ENCODE results near the gene TMEM121.
A peak's percentile ranks its signal among the peaks of the same experiment; 100 is the strongest.

Gene TMEM121

DNA sequence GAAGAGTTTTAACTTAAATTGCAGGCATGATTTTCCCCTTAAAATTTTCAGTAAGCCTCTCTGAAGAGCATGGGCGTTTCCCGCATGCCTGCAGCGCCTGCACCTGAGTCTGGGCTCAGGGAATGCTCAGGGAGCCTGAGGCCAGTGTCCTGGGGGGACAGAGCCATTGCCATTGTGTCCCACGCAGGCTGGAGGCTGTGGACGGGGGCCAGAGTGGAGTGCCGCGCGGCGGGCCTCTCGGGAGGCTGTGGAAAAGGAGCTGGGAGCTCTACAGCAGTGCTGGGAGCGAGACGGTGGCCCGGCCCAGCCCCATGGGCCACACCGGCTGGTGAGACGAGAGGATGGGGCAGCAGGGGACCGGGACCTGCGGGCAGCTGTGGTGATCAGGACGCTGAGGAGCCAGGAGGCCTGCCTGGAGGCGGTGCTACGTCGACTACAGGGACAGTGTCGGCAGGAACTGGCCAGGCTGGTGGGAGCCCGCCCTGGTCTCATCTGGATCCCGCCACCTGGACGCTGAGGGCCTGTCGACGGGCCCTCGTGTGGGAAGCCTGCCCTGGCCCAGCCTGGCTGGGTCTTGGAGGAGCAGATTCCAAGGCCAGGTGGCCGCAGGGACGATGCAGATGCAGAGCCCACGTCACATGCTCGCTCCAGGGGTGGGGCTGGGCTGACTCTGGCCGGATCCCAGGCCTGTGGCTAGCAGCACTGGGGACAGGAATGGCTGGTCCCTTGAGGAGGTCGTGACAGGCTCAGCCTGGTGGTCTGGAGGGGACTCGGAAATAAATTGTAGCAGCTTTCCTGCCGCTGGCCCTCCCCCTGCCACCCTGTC lies 27.7 kb upstream of the TMEM121 start:
- peak; percentile 76 for DNase-seq (ENCODE audit: low read depth, low spot score)

DNA sequence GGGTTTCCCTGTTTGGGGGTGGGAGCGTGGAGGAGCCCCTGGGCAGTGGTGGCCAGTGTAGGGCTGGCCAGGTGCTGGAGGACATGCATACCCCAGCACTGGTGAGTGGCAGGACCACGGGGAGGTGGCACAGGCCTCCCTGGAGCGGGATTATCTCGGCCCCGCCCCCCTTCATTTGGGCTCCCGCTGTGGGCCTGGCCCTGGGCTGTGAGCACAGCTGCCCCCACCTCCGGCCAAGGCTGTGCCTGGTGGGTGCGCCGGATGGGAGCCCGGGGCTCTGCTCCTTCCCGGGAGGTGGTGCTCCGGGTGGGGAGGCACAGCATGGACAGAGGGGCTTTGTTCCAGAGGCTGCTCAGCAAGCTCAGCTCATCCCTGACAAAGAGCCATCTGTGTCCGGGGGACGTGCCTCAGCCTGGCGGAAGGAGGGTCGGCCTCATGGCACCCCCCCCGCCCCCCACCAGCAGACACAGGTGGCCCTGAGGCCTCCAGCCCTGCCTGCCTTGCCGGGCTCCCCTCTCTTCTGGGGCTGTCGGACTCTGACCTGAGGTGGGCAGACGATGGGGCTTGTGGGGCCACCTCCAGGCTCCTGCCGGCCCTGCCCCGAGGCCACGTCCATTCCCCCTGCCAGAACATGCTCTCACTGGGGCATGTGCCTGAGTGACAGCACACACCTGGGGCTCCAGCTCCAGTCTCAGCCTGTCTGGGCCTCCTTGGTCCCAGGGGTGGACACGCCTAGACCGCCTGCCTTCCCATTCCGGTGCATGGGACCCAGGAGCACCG lies 26.9 kb upstream of the TMEM121 start:
- DNase-seq (ENCODE audit: low read depth, low spot score): peak; percentile 49

DNA sequence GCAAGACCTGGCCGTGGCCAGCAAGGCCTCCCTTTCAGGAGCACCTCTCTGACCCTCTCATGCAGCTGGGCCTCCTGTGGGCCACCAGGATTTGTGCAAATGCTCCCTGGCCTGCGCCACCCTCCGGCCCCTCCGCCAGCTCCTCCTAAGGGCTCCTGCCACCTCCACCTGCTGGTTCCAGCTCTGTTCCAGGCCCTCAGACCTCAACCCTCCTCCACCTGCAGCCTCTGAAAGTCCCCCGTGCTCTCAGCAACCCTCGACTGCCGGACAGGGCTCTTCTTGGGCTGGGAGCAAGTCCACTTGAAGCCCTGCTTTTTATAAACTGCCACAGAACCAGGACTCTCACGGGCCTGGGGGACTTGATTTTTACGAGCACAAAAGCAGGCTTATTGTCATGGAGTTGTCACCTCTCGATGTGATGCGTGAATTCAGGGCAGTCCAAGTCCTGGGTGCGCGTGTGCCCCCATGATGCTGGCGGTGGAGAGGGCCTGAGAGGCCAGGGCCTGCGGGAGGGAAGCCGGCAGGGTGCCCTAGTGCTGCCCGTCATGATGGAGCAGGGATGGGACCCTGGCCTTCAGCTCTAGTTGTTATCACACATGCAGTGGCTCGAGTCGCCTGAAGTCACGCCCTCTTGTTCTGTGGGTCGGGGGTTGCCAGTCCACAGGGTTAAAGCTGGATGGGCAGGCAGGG lies 26.2 kb upstream of the TMEM121 start:
- no peak for DNase-seq (ENCODE audit: low read depth, low spot score)

DNA sequence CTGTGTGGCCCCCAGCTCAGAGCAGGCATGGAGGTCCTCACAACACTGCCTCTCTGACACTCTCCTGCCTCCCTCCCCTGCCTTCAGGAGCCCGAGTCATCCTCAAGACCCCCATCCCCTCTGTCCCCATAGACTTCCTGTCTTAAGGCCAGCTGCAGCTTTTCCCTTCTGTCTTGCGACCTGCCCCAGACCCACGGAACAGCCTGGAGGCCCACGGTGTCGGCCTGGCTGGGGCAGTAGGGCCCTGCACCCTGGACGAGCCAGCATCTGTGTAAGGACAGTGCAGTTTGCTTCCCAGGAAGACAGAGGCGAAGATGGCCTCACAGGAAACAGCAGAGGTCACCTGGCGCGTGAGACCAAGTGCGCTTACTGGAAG lies 25.7 kb upstream of the TMEM121 start:
- no peak for DNase-seq (ENCODE audit: low read depth, low spot score)

DNA sequence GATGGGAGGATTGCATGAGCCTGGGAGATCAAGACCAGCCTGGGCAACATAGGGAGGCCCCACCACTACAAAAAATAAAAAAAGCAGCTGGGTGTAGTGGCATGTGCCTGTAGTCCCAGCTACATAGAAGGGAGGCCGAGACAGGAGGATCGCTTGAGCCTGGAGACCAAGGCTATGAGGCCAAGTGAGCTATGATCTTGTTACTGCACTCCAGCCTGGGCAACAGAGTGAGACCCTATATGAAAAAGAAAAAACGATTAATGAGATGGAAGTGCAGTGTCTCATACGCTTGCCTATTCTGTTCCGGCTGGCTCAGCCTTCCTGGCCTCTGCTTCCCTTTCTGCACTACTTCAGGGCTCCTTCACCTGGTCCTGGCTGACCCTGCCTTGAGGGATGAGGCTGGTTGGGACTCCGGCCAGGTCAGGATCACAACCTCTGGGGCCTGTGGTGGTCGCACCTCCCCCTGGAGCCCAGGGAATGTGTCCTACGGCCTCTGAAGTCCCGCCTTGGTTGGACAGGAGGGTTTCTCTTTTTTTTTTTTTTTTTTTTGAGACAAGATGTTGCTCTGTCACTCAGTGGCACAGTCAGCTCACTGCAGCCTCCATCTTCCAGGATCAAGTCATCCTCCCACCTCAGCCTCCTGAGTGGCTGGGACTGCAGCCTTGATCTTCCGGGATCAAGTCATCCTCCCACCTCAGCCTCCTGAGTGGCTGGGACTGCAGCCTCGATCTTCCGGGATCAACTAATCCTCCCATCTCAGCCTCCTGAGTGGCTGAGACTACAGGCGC lies 24.7 kb upstream of the TMEM121 start:
- no peak for DNase-seq (ENCODE audit: low read depth, low spot score)

DNA sequence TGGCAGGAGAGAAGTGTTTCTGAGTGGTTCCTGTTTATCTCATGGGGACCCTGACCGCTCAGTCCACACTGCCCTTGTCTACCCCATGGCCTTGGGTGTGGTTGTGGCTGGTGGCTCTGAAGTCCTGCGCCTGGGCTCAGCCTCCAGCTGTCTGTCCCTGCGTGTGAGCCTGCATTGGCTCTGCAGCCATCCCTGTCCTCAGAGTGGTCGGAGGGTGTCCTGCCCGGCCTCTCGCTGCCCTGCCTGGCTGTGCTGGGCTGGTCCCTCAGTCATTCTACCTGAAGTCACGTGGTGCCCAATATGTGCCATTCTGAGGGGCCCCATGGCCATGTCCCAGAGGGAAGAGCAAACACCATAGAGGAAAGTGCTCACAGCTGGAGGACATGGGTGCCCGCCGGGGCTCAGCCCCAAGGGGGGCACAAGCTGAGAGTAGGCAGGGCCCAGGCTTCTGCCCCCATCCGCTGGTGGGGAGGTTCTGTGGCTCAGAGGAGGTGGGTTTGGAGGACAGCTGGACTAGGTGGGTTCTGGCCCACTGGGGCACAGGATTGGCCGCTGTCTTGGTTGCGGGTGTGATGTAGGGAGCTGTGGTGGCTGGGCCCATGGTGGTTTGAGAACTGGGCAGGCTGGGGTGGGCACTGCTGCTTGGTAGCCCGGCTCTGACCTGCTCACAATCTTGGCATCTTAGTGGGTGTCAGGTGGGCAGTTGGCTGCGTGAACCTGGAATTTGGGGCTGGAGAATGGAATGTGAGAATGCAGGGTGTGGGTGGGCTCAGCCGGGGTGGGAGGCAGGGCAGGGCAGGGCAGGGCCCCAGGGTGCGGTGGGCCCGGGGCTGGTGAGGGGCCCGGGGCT lies 23.7 kb upstream of the TMEM121 start:
- DNase-seq (ENCODE audit: low read depth, low spot score): no peak

DNA sequence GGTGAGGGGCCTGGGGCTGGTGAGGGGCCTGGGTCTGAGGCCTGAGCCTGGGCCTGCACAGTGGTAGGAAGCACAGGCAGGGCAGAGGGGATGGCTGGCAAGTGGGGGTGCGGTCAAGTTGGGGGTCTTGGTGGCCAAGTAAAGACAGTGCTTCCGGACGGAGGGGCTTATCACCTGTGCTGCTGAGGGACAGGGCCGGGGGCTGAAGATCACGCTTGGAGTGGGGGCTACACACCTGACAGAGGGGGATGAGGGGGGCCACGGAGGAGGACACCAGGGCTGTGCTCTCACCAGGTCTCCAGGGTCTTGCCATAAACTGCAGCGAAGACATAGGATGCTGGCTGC lies 23.1 kb upstream of the TMEM121 start:
- no peak for DNase-seq (ENCODE audit: low read depth, low spot score)

DNA sequence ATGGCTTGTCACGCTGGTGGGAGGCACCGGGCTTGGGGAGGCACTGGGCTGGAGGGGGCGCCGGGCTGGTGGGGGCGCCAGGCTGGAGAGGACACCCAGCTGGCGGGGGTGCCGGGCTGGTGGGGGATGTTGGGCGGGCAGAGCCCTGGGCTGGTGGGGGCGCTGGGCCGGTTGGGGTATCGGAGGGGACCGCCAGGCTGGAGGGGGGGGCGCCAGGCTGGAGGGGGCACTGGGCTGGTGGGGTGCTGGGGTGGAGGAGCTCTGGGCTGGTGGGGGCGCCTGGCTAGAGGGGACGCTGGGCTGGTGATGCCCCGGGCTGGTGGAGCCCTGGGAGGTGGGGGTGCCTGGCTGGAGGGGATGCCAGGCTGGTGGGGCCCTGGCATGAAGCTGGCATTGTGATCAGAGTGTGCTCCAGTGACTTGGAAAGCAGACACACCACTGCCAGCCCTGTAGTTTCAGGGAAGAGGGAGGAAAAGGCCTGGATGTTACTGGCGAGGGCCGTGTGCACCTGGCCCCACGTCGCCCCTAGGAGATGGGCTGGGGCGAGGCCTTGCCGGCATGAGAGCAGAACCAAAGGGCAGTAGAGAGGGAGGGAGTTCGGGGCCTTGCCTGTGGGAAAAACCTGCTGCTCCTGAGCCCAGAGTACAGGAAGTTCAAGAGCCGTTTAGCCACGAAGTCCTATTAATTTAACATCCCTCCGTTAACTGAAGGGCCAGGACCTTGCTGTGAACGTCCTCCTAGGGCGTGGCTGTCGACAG lies 22.3 kb upstream of the TMEM121 start:
- DNase-seq (ENCODE audit: low read depth, low spot score): no peak

DNA sequence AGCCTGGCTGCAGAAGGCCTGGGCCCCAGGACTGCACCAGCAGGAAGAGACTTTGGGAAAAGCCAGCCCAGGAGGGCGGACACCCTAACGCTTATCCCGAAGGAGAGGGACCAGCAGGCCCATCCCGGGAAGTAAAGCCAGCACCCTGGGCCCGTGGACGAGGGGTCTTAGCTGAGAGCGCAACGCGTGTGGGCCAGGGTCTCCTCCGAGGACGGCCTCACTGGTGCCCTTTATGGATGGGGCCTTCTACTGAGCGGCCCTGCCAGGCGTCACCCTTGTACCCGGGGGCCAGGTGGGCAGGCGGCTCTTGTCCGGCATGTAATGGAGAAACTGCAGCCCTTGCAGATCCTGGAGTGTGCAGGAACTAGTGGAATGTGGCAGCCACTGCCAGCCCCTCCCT lies 21.3 kb upstream of the TMEM121 start:
- no peak for DNase-seq (ENCODE audit: low read depth, low spot score)

DNA sequence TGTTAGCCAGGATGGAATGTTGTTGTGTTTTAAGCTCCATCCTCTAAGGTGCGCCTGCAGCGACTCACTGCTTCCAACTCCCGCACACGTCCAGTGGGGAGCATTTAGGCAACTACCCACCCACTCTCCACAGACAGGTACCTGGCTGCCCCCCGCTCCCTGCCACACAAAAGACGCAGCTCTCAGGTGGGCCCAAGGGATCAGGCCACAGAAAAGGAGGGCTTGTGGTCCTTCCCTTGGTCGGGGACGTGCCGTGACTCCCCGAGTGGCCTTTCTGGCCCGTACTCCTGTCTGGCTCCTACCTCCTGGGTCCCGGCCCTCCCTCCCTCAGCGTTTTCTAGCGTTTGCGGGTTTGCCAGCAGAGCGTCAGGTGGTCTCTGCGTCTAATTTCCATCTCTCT lies 19.1 kb upstream of the TMEM121 start:
- DNase-seq (ENCODE audit: low read depth, low spot score): no peak

DNA sequence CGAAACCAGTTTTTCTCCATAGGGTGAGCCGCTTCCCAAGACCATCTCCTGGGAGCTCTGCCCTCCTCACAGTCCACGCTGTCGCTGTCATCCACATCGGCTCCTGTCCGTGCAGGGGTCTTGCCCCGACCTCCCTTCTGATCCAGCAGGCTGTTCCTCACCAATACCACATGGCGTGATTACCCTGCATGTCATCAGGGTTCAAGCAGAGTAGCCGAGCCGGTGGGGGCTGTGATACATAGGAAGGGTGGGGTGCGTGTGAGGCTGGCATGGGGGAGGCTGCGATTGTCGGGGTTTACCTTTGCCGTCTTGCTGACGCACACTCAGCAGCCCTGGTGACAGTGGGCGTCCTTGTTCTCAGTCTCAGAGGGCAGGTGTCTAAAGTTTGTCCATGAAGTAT lies 18.3 kb upstream of the TMEM121 start:
- DNase-seq (ENCODE audit: low read depth, low spot score): no peak

DNA sequence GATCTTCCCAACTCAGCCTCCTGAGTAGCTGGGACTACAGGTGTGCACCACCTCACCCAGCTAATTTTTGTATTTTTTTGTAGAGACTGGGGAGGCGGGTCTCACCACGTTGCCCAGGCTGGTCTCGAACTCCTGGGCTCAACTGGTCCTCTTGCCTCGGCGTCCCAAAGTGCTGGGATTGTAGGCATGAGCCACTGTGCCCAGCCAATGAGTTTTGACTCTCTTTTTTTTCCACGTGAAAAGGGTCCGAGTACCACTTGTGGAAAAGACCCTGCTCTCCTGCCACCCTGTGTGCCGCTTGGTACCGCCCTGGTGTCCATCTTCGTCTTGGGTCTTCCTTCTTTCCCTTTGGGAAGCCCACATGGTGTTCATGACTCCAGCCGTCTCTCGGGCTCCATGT lies 17.8 kb upstream of the TMEM121 start:
- no peak for DNase-seq (ENCODE audit: low read depth, low spot score)

DNA sequence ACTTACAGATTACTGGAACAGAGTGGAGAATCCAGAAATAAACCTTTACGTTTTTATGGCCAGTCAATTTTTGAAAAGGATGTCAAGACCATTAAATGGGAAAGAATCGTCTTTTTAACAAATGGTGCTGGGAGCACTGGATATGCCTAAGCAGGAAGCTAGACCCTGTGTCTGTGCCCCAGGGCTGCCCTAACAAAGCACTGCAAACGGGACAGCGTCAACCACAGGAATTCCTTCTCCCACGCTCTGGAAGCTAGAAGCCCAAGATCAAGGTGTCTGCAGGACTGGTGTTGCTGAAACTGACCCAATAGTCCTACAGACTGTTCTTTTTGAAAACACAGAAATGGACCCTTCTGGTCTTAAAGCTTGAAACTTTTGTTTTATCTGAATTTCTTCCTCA lies 9.3 kb upstream of the TMEM121 start:
- DNase-seq (ENCODE audit: low read depth, low spot score): no peak

DNA sequence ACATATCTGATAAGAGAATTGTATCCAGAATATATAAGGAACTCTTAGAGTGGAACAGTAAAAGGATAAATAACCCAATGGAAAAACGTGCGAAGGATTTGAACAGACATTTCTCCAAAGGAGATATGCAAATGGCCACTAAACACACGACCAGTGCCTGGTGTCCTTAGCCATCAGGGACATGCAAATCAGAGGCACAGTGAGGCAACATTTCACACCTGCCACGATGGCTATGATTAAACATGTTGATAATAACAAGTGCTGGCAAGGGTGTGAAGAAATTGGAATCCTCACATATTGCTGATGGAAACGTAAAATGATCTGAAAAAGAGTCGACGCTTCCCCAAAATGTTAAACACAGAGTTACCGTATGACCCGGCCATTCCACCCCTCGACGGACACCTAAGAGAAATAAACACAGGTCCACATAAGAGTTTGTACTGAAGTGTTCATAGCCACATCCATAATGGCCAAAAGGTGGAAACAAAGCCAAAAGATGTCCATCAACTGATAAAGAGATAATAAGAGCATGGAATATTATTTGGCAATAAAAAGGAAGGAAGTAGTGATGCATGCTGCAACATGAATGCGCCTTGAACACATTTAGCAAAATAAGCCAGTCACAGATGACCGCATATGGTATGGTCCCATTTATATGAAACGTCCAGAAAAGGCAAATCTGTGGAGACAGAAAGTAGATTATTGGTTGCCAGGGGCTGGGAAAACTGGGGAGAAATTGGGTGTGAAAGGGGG lies 6.3 kb upstream of the TMEM121 start:
- DNase-seq (ENCODE audit: low read depth, low spot score): no peak

DNA sequence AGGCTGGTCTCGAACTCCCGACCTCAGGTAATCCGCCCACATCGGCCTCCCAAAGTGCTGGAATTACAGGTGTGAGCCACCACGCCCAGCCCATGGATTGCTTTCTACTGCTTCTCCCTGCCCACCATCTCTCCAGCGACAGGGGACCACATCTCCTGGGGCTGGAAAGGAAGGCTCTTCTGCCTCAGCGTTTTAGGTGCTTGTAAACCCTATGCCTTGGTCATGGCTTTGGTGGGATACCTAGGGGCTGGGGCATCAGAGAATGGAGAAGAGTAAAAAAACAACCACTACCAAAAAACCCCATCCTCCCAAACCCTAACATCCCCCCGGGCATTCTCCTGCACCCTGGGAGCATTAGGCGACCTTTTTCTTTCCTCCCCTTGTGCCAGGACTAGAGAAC lies 1.1 kb upstream of the TMEM121 start:
- no peak for DNase-seq (ENCODE audit: low read depth, low spot score)

DNA sequence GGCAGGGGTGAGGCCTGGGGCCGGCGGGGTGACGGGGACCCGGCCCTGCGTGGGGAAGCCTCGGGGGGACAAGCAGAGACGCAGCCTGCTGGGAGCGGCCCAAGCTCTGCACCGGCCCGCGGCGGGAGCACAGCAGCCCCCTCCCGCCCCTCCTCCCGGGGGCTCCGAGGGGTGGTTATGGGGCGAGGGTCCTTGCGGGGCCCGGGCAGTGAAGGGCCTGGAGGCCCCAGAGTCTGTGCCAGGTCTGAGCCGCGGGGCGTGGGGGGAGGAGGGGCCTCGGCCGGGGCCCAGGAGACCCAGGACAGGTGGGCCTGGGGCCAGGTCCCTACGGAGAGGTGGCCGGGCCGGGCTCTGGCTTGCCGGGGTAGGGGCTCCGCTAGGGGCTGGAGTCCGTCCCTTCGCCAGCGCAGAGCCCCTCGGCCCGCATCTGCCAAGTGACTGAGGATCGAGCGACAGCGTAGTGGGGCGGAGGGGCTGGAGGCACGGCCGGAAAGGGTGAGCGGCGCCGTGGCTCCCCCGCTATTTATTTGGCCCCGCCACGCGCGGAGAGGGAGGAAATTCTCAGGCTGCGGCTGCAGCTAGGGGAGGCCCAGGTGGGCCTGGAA lies 495 bp downstream of the TMEM121 start:
- DNase-seq (ENCODE audit: low read depth, low spot score): no peak

DNA sequence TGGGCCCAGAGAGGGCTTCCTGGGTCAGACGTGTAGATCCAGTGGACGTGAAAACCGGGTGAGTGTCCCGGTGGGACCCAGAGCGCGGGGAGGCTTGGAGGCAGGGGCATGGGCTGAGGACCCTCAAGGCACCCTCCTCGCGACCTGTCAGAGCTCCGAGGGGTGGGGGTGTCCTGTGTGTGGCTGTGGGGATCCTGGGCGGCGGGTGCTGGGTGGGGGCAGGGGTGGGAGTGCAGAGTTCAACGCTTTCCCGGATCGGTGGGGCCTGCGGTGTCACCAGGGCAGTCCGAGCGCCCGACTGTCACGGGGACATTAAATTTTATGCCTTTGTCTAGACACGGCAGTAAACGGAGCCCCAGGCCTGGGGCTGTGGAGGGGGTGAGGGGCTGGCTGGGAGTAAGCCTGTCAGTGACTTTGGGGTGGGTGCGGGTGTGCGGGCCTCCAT lies 1.0 kb downstream of the TMEM121 start:
- DNase-seq (ENCODE audit: low read depth, low spot score): no peak

DNA sequence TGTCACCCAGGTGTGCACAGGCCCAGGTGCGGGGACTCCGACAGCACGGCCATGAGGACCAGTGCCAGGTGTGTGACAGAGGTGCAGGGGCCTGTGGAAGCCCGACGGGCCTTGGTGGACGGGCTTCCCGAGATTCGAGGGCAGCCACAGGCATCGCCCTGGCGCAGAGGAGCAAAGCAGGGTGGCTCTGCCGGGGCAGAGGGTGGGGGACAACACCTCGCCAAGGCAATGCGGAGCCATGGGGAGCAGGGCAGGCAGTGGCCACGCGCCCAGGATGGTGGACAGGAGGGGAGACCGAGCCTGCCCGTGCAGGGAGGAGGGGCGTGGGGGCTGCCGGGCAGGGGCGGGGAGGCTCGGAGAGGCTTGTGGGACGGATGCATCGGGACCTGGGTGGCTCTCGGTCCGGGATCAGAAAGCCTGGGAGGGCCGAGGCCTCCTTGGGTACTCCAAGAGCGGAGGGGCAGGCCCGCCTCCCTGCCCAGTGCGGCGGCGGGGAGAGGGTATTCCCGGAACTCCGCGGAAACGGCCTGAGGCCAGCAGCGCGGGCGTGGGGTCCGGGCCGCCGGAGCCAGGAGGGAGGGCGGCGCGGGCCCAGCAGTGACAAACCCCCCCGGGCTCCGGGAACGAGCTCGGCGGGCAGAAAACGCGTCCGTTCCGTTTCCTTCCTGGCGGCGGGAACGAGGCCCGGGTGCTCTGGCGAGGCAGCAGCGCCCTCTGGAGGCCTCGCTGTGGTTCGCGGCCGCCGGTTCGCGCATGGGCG lies 1.6 kb downstream of the TMEM121 start:
- peak; percentile 78 for DNase-seq (ENCODE audit: low read depth, low spot score)

Measured in ELF-1 (cell line).